K562 (cell line): Measurements from ENCODE around the gene TMEFF2. TPM values are rescaled to one million over a fixed set of nuclear protein-coding genes. Genes with fewer than 3 reads are reported as not detected.

Source experiments
- ATAC-seq: fragments of 200-7000 bp; cut with Tn5 transposase; 3 replicates; pipeline ENCODE4 v1.9.1; 2020; ENCODE audit warnings: moderate library complexity
- BruUV-seq: library from RNA; stranded (reverse); fragments of 400-500 nt; replicated peaks from 2 replicates; lab custom pipeline; 2021; lab: Mats Ljungman, UMichigan
- CTCF ChIA-PET: fragments of 300-600 bp; formaldehyde crosslinking; extraction: SDS; loops from one replicate; lab custom pipeline; 2021; ENCODE audit warnings: low intra/inter-chr PET ratio; lab: Yijun Ruan, JAX
- POLR2A ChIA-PET: fragments of 300-600, 350-650 bp; sonication (Branson Sonifier 250); formaldehyde crosslinking; extraction: SDS; loops from one replicate; lab custom pipeline; 2021; ENCODE audit warnings: antibody characterized with exemption, inconsistent platforms; lab: Yijun Ruan, JAX
- DNase-seq, 4 experiments: peaks; one replicate each; pipeline versions ENCODE4 v3.0.0 to v3.0.0-alpha.2; 2011 to 2018; ENCODE audit warnings: low spot score in 3 of 4, mixed read lengths in 3 of 4; ENCODE audit errors: extremely low read depth in 1 of 4
- FAIRE-seq: peaks from 2 replicates; lab custom pipeline; 2011; peaks lifted over from hg19 to GRCh38; lab: Jason Lieb, UNC
- H2AFZ ChIP-seq: 2 replicates; pipeline ENCODE4 v1.6.0; 2011; ENCODE audit warnings: low read depth, low read length, control low read depth, inconsistent platforms
- H3K27ac ChIP-seq: fragments of 200-600 bp; 3 replicates; pipeline ENCODE4 v1.8.0; 2011; ENCODE audit warnings: low read depth, mild to moderate bottlenecking, control low read depth, inconsistent platforms, low read length, moderate library complexity, mixed read lengths; ENCODE audit errors: extremely low read depth
- H3K27me3 ChIP-seq, 2 experiments: fragments of 300-600 bp in 1 of 2; 2 replicates in 1 of 2; 3 replicates in 1 of 2; pipeline versions ENCODE4 v1.6.0 to v1.8.0; 2011; ENCODE audit warnings: inconsistent platforms in 2 of 2, low read length in 2 of 2, mild to moderate bottlenecking in 1 of 2, mixed read lengths in 1 of 2, moderate library complexity in 1 of 2; ENCODE audit not compliant: control insufficient read depth in 2 of 2, insufficient read depth in 2 of 2
- H3K36me3 ChIP-seq: fragments of 300-600 bp; 3 replicates; pipeline ENCODE4 v1.8.0; 2011; ENCODE audit warnings: mild to moderate bottlenecking, low read length, inconsistent platforms; ENCODE audit not compliant: control insufficient read depth, insufficient read depth
- H3K4me1 ChIP-seq, 2 experiments: fragments of 200-600 bp in 1 of 2; replicated peaks in 1 of 2; 2 replicates in 1 of 2; 3 replicates in 1 of 2; pipeline versions ENCODE4 v1.5.1 to v1.8.0; 2011; ENCODE audit warnings: inconsistent platforms in 2 of 2, low read length in 2 of 2, mild to moderate bottlenecking in 1 of 2, mixed read lengths in 1 of 2, moderate library complexity in 1 of 2; ENCODE audit not compliant: control insufficient read depth in 2 of 2, insufficient read depth in 2 of 2
- H3K4me2 ChIP-seq: 2 replicates; pipeline ENCODE4 v1.6.1; 2011; ENCODE audit warnings: low read length, control low read depth, inconsistent platforms, mixed read lengths; ENCODE audit not compliant: insufficient read depth
- H3K4me3 ChIP-seq: fragments of 200-600 bp; sonication (generic), shearing (Covaris generic); 2 replicates; pipeline ENCODE4 v1.5.1; 2016; ENCODE audit warnings: control low read depth, inconsistent platforms
- H3K79me2 ChIP-seq: fragments of 200-600 bp; 3 replicates; pipeline ENCODE4 v1.8.0; 2011; ENCODE audit warnings: low read length, inconsistent platforms; ENCODE audit not compliant: control insufficient read depth, insufficient read depth
- H3K9ac ChIP-seq, 2 experiments: 2 replicates each; pipeline versions ENCODE4 v1.6.0 to v1.6.1; 2011; ENCODE audit warnings: low read depth in 2 of 2, low read length in 2 of 2, control low read depth in 1 of 2, inconsistent platforms in 1 of 2, mild to moderate bottlenecking in 1 of 2, mixed read lengths in 1 of 2; ENCODE audit not compliant: insufficient read depth in 1 of 2
- H3K9me1 ChIP-seq: one replicate; pipeline ENCODE4 v1.6.0; 2011; ENCODE audit warnings: inconsistent platforms, mild to moderate bottlenecking, low read length, moderate library complexity; ENCODE audit not compliant: control insufficient read depth, insufficient read depth
- H3K9me3 ChIP-seq: replicated peaks from 2 replicates; pipeline ENCODE4 v1.5.1; 2011; ENCODE audit warnings: low read depth, low read length, inconsistent platforms; ENCODE audit not compliant: control insufficient read depth, insufficient read depth
- H4K20me1 ChIP-seq: replicated peaks from 2 replicates; pipeline ENCODE4 v1.6.1; 2011; ENCODE audit warnings: low read length, inconsistent platforms, mixed read lengths; ENCODE audit not compliant: control insufficient read depth, insufficient read depth
- DPF2 ChIP-seq: fragments of 450-650 bp; IDR thresholded peaks from 2 replicates; pipeline ENCODE4 v1.6.1; 2016
- HOXB6 ChIP-seq: fragments of 250-450 bp; sonication (Bioruptor Pico); IDR thresholded peaks from 2 replicates; pipeline ENCODE4 v1.5.1; 2022; ENCODE audit warnings: mild to moderate bottlenecking, borderline replicate concordance
- MCM5 ChIP-seq: fragments of 450-650 bp; IDR thresholded peaks from 2 replicates; pipeline ENCODE4 v1.6.1; 2016; ENCODE audit warnings: low read depth
- NBN ChIP-seq: fragments of 450-650 bp; IDR thresholded peaks from 2 replicates; pipeline ENCODE4 v1.6.1; 2016; ENCODE audit warnings: low read depth, mild to moderate bottlenecking
- NONO ChIP-seq, 2 experiments: fragments of 200-400 bp in 1 of 2; fragments of 450-650 bp in 1 of 2; formaldehyde crosslinking in 1 of 2; IDR thresholded peaks; 2 replicates each; pipeline ENCODE4 v1.6.1; 2017; ENCODE audit warnings: low read depth in 2 of 2, mild to moderate bottlenecking in 2 of 2, moderate library complexity in 2 of 2, low read length in 1 of 2
- NR2F6 ChIP-seq: fragments of 450-650 bp; formaldehyde crosslinking; IDR thresholded peaks from 2 replicates; pipeline ENCODE4 v1.4.0; 2020; ENCODE audit warnings: mild to moderate bottlenecking
- PHB2 ChIP-seq: fragments of 450-650 bp; IDR thresholded peaks from 2 replicates; pipeline ENCODE4 v1.6.1; 2017; ENCODE audit warnings: low read depth
- POLR2G ChIP-seq: fragments of 200-400 bp; formaldehyde crosslinking; IDR thresholded peaks from 2 replicates; pipeline ENCODE4 v1.6.1; 2017; ENCODE audit warnings: low read depth, mild to moderate bottlenecking, antibody characterized with exemption, low read length, moderate library complexity
- RAD51 ChIP-seq: fragments of 450-650 bp; IDR thresholded peaks from 2 replicates; pipeline ENCODE4 v1.7.1; 2016; ENCODE audit warnings: low read depth, mild to moderate bottlenecking, borderline replicate concordance
- RHOXF2B ChIP-seq: fragments of 250-450 bp; sonication (Bioruptor Pico); conservative IDR thresholded peaks from 2 replicates; pipeline ENCODE4 v1.5.1; 2021
- SMARCA4 ChIP-seq: fragments of 450-650 bp; IDR thresholded peaks from 2 replicates; pipeline ENCODE4 v1.6.1; 2016
- TAF1 ChIP-seq: IDR thresholded peaks from 2 replicates; pipeline ENCODE4 v1.6.1; 2011; ENCODE audit warnings: mild to moderate bottlenecking, low read length, moderate library complexity; ENCODE audit not compliant: insufficient read depth, control insufficient read depth, severe bottlenecking; ENCODE audit errors: extremely low read depth
- TBP ChIP-seq: optimal IDR thresholded peaks from 2 replicates; pipeline ENCODE3; 2011; ENCODE audit warnings: low read depth, low read length, improper control_type of control experiment
- TOE1 ChIP-seq, 2 experiments: fragments of 450-650 bp in 1 of 2; sonication (generic) in 1 of 2; formaldehyde crosslinking in 1 of 2; IDR thresholded peaks; 2 replicates each; pipeline versions ENCODE4 v1.7.1 to v1.8.0; 2016 to 2022; ENCODE audit warnings: borderline replicate concordance in 2 of 2, mild to moderate bottlenecking in 2 of 2, antibody characterized with exemption in 1 of 2, inconsistent platforms in 1 of 2, low read depth in 1 of 2, missing genetic modification reagents in 1 of 2, moderate library complexity in 1 of 2
- ZBED1 ChIP-seq: IDR thresholded peaks from 2 replicates; pipeline ENCODE4 v1.6.1; 2014
- ZFP30 ChIP-seq: fragments of 250-450 bp; sonication (Bioruptor Pico); IDR thresholded peaks from 2 replicates; pipeline ENCODE4 v1.8.0; 2022; ENCODE audit warnings: moderate library complexity, mild to moderate bottlenecking, inconsistent platforms, borderline replicate concordance
- ZNF639 ChIP-seq, 2 experiments: fragments of 200-800 bp in 1 of 2; sonication (Bioruptor generic) in 1 of 2; sonication (generic) in 1 of 2; formaldehyde crosslinking in 1 of 2; IDR thresholded peaks in 1 of 2; conservative IDR thresholded peaks in 1 of 2; 2 replicates each; pipeline versions ENCODE4 v1.5.0 to v1.6.1; 2016 to 2020; ENCODE audit warnings: missing compliant biosample characterization in 1 of 2, missing genetic modification characterization in 1 of 2, missing genetic modification reagents in 1 of 2
- ZNF668 ChIP-seq: fragments of 250-450 bp; sonication (Bioruptor Pico); IDR thresholded peaks from 2 replicates; pipeline ENCODE4 v1.8.0; 2022; ENCODE audit warnings: mild to moderate bottlenecking, inconsistent platforms
- WGBS: fragments of 100-300 bp; shearing (Covaris generic); methylation state at CpG from one replicate; pipeline ENCODE4 v1.1.6; 2016; ENCODE audit warnings: low coverage, mixed read lengths; ENCODE audit not compliant: insufficient coverage; ENCODE audit errors: missing lambda C conversion rate; 5-methylcytosine and 5-hydroxymethylcytosine counted together
- in situ Hi-C: fragments of 300-500 bp; cut with MboI; formaldehyde crosslinking; loops from 4 replicates; pipeline ENCODE4 v1.15.0; 2018; ENCODE audit warnings: inconsistent platforms, mixed read lengths
- intact Hi-C: fragments of 100-400 bp; cut with micrococcal nuclease; formaldehyde crosslinking; loops from 2 replicates; pipeline ENCODE4 v1.14.2; 2022
- polyA plus RNA-seq, 8 experiments: library from polyadenylated mRNA; depleted of rRNA in 4 of 8; stranded (reverse) in 5 of 8; unstranded in 3 of 8; fragments of >200 nt; fragmentation: Nextera tagmentation in 2 of 8; fragmentation: Illumina TruSeq in 1 of 8; extraction: Ambion mirVana in 2 of 8; extraction: Trizol in 1 of 8; gene quantifications; 2 replicates each; pipeline versions ENCODE4 v1.2.1 to v1.2.3, GENCODE V29; 2011 to 2014; ENCODE audit warnings: inconsistent platforms in 1 of 8, missing spikeins in 1 of 8
- total RNA-seq, 7 experiments: library from RNA; depleted of rRNA in 6 of 7; stranded (reverse); fragments of >200 nt in 6 of 7; fragmentation: Illumina TruSeq in 2 of 7; extraction: Trizol in 2 of 7; gene quantifications; 2 replicates each; pipeline versions ENCODE4 v1.2.1 to v1.2.3, GENCODE V29; 2011 to 2021; ENCODE audit warnings: low replicate concordance in 1 of 7
- TF ChIP-seq, protein P1 (sequence below): fragments of 450-650 bp; IDR thresholded peaks from 2 replicates; pipeline ENCODE4 v1.7.0; 2016; ENCODE audit warnings: borderline replicate concordance

Gene TMEFF2
- total and polyA plus RNA-seq, 9 of the 15 experiments (the other 6 are each of a cell fraction or from before 2014, with no cell fraction given) = 1.4 TPM; not detected in 8

GRCh38 chr2:192203876-192204275 lies 9.1 kb upstream of the TMEFF2 start (continued):
- no peak for TF ChIP-seq ZNF639 (CRISPR knock-in tag; conservative IDR thresholded peaks at IDR 0.05 in 1 of 2, IDR thresholded peaks at IDR 0.05 in 1 of 2)
- no peak for TF ChIP-seq DPF2
- TF ChIP-seq HOXB6 (CRISPR knock-in tag) = no peak
- TF ChIP-seq, all 486 proteins: peak for 0

GRCh38 chr2:192202373-192202772 lies 7.6 kb upstream of the TMEFF2 start:
- no peak overlapping the region for H2AFZ ChIP-seq
- DNase-seq (no peak), ATAC-seq (no peak), FAIRE-seq (no peak)
- no peaks in the 10 kb centered on the region for H3K27me3 ChIP-seq
- no peak overlapping the region for H3K4me3 ChIP-seq
- no peaks in the 10 kb centered on the region for H3K9me3 ChIP-seq
- no peaks in the 10 kb centered on the region for H3K36me3 ChIP-seq
- H3K4me2 ChIP-seq = no peak overlapping the region
- POLR2A ChIA-PET = no interaction called here
- no peaks in the 10 kb centered on the region for H3K79me2 ChIP-seq
- no peaks in the 10 kb centered on the region for H3K9me1 ChIP-seq
- WGBS = 0% methylated on average over 3 of the region's 3 CpGs
- no TSS peak for BruUV-seq
- H4K20me1 ChIP-seq = no peaks in the 10 kb centered on the region
- H3K4me1 ChIP-seq = no peaks in the 10 kb centered on the region
- CTCF ChIA-PET = no interaction called here
- H3K9ac ChIP-seq = no peak overlapping the region
- H3K27ac ChIP-seq = no peak overlapping the region
- in situ Hi-C loops (no loop called here), intact Hi-C loops (no loop called here)
- TF ChIP-seq SMARCA4 (no peak), NONO (IDR thresholded peaks at IDR 0.05; ENCODE audit: low read depth in 2 of 2, low read length in 1 of 2) (no peak), RHOXF2B (no peak), ZBED1 (no peak), POLR2G (no peak), MCM5 (no peak), ZNF668 (CRISPR knock-in tag) (no peak), HOXB6 (CRISPR knock-in tag) (no peak), TAF1 (no peak), TOE1 (IDR thresholded peaks at IDR 0.05; ENCODE audit: borderline replicate concordance) (no peak), TOE1 (CRISPR knock-in tag; IDR thresholded peaks at IDR 0.05; ENCODE audit: borderline replicate concordance, low read depth) (no peak), NBN (no peak), NR2F6 (no peak), RAD51 (no peak), PHB2 (no peak), TBP (no peak), ZFP30 (CRISPR knock-in tag) (no peak)
- TF ChIP-seq, protein P1, sequence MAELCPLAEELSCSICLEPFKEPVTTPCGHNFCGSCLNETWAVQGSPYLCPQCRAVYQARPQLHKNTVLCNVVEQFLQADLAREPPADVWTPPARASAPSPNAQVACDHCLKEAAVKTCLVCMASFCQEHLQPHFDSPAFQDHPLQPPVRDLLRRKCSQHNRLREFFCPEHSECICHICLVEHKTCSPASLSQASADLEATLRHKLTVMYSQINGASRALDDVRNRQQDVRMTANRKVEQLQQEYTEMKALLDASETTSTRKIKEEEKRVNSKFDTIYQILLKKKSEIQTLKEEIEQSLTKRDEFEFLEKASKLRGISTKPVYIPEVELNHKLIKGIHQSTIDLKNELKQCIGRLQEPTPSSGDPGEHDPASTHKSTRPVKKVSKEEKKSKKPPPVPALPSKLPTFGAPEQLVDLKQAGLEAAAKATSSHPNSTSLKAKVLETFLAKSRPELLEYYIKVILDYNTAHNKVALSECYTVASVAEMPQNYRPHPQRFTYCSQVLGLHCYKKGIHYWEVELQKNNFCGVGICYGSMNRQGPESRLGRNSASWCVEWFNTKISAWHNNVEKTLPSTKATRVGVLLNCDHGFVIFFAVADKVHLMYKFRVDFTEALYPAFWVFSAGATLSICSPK = no peak
